KMS-11 (cell line): ENCODE results near the gene FRAS1.

Experiments used
- H2AFZ ChIP-seq: fragments of 200-600 bp; sonication (generic); 2 replicates; pipeline ENCODE4 v1.6.1; 2016; ENCODE audit warnings: antibody characterized with exemption, mixed run types, low read depth
- H3K27ac ChIP-seq: fragments of 200-600 bp; sonication (generic); 2 replicates; pipeline ENCODE4 v1.6.1; 2016; ENCODE audit warnings: mild to moderate bottlenecking, mixed run types
- H3K27me3 ChIP-seq: fragments of 200-600 bp; sonication (generic); 2 replicates; pipeline ENCODE4 v1.6.1; 2017; ENCODE audit warnings: mild to moderate bottlenecking, low read depth, mixed run types, moderate library complexity; ENCODE audit not compliant: insufficient read depth
- H3K36me3 ChIP-seq: fragments of 200-600 bp; sonication (generic); 2 replicates; pipeline ENCODE4 v1.6.1; 2017; ENCODE audit warnings: mild to moderate bottlenecking, mixed run types; ENCODE audit not compliant: insufficient read depth
- H3K4me1 ChIP-seq: fragments of 200-600 bp; sonication (generic); 2 replicates; pipeline ENCODE4 v1.6.1; 2016; ENCODE audit warnings: mild to moderate bottlenecking, low read depth, mixed run types; ENCODE audit not compliant: poor library complexity, severe bottlenecking
- H3K4me2 ChIP-seq: fragments of 200-600 bp; sonication (generic); 2 replicates; pipeline ENCODE4 v1.7.0; 2016; ENCODE audit warnings: mild to moderate bottlenecking, mixed run types
- H3K4me3 ChIP-seq: fragments of 200-600 bp; sonication (generic); IDR thresholded peaks from 2 replicates; pipeline ENCODE4 v1.6.1; 2017; ENCODE audit warnings: low read depth, low read length, mixed read lengths; ENCODE audit not compliant: insufficient read depth
- H3K79me2 ChIP-seq: fragments of 200-600 bp; sonication (generic); 2 replicates; pipeline ENCODE4 v1.6.1; 2016; ENCODE audit warnings: low read depth, mixed run types; ENCODE audit not compliant: insufficient read depth
- H3K9ac ChIP-seq: fragments of 200-600 bp; sonication (generic); 2 replicates; pipeline ENCODE4 v1.6.1; 2016; ENCODE audit warnings: mild to moderate bottlenecking, mixed run types
- H4K20me1 ChIP-seq: fragments of 200-600 bp; sonication (generic); 2 replicates; pipeline ENCODE4 v1.6.1; 2016; ENCODE audit warnings: mild to moderate bottlenecking, mixed run types; ENCODE audit not compliant: insufficient read depth
- CTCF ChIP-seq: fragments of 200-600 bp; sonication (generic); conservative IDR thresholded peaks from 2 replicates; pipeline ENCODE4 v1.6.1; 2017; ENCODE audit warnings: low read depth, mild to moderate bottlenecking, antibody characterized with exemption, low read length, moderate library complexity, mixed read lengths

FRAS1 gene

DNA sequence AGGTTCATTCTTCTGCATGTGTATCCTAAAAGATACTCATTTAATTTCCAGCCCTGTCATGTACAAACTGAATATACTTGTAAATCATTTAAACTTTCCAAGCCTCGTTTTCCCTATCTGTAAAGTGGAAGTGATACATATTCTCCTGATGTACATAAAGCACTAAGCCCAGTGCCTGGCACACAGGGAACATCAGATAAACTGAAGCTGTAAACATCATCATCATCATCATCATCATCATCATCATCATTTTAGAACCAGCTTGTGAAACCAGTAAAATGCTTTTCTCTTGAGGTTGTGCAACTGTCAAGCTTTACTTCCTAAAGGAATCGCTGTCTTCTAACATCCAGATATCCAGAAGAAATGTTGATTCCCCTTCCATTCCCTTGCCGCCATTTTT is 411.1 kb downstream of the FRAS1 start:
- no peaks in the 10 kb centered on the region for H4K20me1 ChIP-seq
- H3K27me3 ChIP-seq: no peaks in the 10 kb centered on the region
- no peak for TF ChIP-seq CTCF
- H3K9ac ChIP-seq: no peak overlapping the region
- no peak overlapping the region for H3K4me2 ChIP-seq
- no peak overlapping the region for H2AFZ ChIP-seq
- H3K4me3 ChIP-seq: no peak overlapping the region
- no peaks in the 10 kb centered on the region for H3K36me3 ChIP-seq
- H3K79me2 ChIP-seq: no peaks in the 10 kb centered on the region
- no peak overlapping the region for H3K27ac ChIP-seq
- no peaks in the 10 kb centered on the region for H3K4me1 ChIP-seq

DNA sequence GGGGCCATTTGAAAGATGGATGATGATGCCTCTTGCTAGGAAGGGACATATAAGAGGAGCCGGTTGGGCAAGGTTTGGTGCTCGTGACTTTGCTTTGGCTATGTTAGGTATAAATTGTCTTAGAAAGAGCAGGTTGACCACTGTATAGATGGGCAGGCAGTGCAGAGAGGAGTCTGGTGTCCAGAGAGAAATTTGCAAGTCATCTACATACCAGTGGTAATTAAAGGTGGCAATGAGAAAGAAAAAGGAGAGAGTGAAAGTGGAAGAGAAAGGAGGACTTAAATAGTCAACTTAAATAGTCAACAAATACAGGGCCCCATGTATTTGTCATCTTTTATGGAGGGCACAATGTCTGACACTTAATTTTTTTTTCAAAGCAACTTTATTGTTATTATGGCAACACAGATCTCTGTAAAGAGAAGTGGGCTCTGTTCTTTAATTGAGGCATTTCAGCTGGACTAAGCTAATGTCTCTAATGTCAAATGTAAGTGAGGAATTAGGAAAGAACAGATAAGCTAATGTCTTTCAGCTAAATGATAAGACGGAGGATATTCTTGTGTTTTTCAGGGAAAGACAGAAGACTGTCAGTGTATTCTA is 419.1 kb downstream of the FRAS1 start:
- H3K4me2 ChIP-seq: no peak overlapping the region
- H2AFZ ChIP-seq: no peak overlapping the region
- no peaks in the 10 kb centered on the region for H4K20me1 ChIP-seq
- no peaks in the 10 kb centered on the region for H3K4me1 ChIP-seq
- H3K27ac ChIP-seq: no peak overlapping the region
- H3K4me3 ChIP-seq: no peak overlapping the region
- H3K9ac ChIP-seq: no peak overlapping the region
- no peaks in the 10 kb centered on the region for H3K79me2 ChIP-seq
- no peaks in the 10 kb centered on the region for H3K27me3 ChIP-seq
- H3K36me3 ChIP-seq: no peaks in the 10 kb centered on the region
- TF ChIP-seq CTCF: no peak

DNA sequence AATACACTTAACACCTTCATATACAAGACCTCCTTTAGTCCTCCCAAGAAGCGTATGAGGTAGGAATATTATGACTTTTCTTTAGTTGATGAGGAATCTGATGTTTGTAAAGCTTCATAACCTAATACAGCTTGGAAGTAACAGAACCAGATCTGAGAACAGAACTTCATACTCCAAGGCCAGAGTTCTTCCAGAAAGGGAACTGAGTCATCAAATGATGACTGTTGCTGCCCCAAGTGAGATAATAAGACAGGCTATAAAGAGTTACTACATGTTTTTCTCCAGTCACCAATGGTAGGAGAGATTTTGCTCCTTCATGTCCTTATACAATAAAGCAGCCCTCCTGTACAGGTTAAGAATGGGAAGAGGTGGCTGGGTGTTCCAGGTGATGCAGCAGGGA is 420.2 kb downstream of the FRAS1 start:
- Histone ChIP-seq H3K79me2 (no peaks in the 10 kb centered on the region), H3K4me2 (no peak overlapping the region), H3K36me3 (no peaks in the 10 kb centered on the region), H3K4me1 (no peaks in the 10 kb centered on the region), H3K4me3 (no peak overlapping the region), H2AFZ (no peak overlapping the region), H3K9ac (no peak overlapping the region), H4K20me1 (no peaks in the 10 kb centered on the region), H3K27ac (no peak overlapping the region), H3K27me3 (no peaks in the 10 kb centered on the region)
- TF ChIP-seq CTCF: no peak

- no peak overlapping the region for H2AFZ ChIP-seq
- no peak overlapping the region for H3K4me3 ChIP-seq
- no peak overlapping the region for H3K9ac ChIP-seq
- no peaks in the 10 kb centered on the region for H4K20me1 ChIP-seq
- H3K4me1 ChIP-seq: no peaks in the 10 kb centered on the region
- no peaks in the 10 kb centered on the region for H3K79me2 ChIP-seq
- H3K27ac ChIP-seq: no peak overlapping the region
- TF ChIP-seq CTCF: no peak
- H3K4me2 ChIP-seq: no peak overlapping the region
- H3K27me3 ChIP-seq: no peaks in the 10 kb centered on the region
- no peaks in the 10 kb centered on the region for H3K36me3 ChIP-seq
These were observed 421.4 kb downstream of the FRAS1 start for GRCh38 chr4:78478523-78478922.
